ENCODE measurements around the gene FCN2.

The FCN2 gene

DNA sequence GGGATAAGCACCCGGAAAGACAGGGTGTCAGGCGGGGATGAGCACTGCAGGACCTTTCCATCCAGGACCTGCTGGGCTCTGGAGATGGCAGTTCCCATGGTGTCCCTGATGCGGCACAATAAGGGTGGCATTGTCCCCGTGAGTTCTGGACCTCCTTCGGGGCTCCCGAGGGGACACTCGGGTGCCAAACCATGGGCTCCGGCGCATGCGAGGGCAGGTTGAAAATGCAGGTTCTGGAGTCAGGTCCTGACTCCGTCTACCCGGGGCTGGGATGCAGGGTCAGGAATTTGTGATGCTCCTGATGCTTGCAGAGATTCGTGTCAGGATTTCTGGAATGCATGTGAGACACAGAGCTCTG, 682 bp downstream of the FCN2 start:
- TF ChIP-seq, protein P1, sequence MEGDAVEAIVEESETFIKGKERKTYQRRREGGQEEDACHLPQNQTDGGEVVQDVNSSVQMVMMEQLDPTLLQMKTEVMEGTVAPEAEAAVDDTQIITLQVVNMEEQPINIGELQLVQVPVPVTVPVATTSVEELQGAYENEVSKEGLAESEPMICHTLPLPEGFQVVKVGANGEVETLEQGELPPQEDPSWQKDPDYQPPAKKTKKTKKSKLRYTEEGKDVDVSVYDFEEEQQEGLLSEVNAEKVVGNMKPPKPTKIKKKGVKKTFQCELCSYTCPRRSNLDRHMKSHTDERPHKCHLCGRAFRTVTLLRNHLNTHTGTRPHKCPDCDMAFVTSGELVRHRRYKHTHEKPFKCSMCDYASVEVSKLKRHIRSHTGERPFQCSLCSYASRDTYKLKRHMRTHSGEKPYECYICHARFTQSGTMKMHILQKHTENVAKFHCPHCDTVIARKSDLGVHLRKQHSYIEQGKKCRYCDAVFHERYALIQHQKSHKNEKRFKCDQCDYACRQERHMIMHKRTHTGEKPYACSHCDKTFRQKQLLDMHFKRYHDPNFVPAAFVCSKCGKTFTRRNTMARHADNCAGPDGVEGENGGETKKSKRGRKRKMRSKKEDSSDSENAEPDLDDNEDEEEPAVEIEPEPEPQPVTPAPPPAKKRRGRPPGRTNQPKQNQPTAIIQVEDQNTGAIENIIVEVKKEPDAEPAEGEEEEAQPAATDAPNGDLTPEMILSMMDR (IDR thresholded peaks at IDR 0.05; ENCODE audit: low read depth, low read length): no peak
- no peak for DNase-seq (ENCODE audit: extremely low read depth, low read depth)

DNA sequence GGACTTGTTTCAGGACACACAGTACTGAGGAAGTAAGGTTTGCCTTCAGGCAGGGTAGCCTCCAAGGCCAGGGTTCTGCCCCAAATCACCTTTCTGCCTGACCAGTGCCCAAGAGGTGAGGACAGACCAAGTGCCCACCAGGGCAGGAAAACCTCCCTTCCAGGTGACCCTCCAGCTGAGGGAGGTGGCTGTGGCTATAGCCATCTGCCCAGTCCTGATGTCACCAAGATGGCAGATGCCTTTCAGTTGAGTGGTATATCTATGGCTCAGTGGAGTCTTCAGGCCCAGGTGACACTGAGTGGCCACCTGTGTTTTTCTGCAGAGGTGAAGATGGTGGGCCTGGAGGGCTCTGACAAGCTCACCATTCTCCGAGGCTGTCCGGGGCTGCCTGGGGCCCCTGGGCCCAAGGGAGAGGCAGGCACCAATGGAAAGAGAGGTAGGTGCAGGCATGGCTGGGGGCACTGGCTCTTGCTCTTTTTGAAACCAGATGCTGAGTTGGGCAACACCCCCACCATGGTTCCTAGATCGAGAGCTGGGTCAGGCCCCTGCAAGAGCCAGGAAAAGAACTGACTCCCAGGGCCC, 1.7 kb downstream of the FCN2 start:
- TF ChIP-seq, protein P1 (IDR thresholded peaks at IDR 0.05; ENCODE audit: low read depth, low read length): no peak

DNA sequence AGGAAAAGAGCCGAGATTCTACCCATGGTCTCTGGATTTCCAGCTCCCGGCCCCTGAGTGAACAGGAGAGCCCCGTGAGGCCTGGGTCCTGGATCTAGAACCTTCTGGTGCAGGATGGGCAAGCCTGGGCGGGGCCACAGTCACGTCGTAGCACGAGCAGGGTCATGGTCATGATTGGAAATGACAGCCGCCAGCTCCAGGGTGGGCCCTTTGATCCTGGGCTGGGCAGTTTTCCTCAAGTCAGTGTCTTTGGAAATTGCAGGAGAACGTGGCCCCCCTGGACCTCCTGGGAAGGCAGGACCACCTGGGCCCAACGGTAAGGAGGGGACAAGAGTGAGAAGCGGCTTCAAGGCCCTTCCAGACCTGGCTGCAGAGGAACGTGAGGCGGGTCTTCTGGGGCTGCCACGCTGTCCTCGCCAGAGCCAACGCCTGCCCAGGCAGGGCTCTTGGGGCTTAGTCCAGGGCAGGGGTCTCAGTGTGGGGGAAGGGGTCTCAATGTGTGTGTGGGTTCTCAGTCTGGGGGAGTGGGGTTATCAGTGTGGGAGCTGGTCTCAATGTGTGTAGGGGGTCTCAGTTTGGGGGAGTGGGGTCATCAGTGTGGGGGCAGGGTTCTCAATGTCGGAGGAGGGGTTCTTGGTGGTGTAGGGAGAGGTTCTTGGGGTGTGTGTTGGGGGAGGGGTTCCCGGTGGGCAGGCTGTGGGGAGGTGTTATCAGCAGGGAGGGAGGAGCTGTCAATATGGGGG, 2.6 kb downstream of the FCN2 start:
- TF ChIP-seq, protein P1 (IDR thresholded peaks at IDR 0.05; ENCODE audit: low read depth, low read length): no peak
- DNase-seq (ENCODE audit: extremely low read depth, low read depth): no peak

More for the DNA sequence above, 1.7 kb downstream of the FCN2 start:
- DNase-seq (ENCODE audit: extremely low read depth, low read depth): no peak

DNA sequence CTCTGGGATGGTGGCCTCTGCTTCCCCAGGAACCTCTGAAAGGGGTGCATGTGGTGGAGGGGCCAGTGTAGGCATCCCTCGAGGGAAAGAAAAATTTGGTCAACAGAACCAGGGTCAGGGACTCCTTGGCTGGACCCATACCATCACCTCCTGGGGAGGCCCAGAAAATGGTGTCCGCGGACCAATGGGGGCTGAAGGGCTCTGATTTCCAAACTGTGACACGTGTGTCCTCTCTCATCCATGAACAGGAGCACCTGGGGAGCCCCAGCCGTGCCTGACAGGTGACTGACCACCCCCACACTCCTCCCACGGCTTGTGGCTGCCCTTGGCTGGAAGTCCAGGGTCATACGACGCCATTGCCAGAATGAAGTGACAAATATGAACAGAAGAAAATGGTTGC, 3.9 kb downstream of the FCN2 start:
- no peak for DNase-seq (ENCODE audit: extremely low read depth, low read depth)
- TF ChIP-seq, protein P1 (IDR thresholded peaks at IDR 0.05; ENCODE audit: low read depth, low read length): no peak

DNA sequence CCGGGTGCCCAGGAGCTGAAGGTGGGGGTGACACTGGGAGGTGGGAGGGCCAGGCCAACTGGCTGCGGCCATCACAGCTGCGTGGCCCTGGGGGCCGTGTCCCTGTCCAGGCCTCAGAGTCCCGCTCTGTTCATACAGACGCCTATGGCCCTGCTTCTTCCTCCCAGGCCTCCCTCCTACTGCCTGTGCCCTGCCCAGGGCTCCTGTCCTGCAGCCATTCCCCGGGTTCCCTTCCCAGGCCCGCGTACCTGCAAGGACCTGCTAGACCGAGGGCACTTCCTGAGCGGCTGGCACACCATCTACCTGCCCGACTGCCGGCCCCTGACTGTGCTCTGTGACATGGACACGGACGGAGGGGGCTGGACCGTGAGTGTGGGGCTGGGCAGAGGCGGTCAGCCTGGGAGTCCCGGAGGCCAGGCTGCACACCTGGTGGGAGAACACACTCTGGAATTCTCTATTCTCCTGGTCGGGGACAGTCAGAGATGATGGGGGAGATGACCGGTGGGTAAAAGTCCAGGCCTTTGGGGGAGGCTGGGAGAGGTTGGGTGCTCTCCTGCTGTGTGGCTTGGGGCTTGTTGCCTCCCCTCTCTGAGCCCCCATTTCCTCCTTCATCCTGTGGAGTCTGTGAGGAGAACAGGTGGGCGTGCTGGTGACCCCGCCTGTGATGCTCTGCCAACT, 4.5 kb downstream of the FCN2 start:
- TF ChIP-seq, protein P1 (IDR thresholded peaks at IDR 0.05; ENCODE audit: low read depth, low read length): no peak

DNA sequence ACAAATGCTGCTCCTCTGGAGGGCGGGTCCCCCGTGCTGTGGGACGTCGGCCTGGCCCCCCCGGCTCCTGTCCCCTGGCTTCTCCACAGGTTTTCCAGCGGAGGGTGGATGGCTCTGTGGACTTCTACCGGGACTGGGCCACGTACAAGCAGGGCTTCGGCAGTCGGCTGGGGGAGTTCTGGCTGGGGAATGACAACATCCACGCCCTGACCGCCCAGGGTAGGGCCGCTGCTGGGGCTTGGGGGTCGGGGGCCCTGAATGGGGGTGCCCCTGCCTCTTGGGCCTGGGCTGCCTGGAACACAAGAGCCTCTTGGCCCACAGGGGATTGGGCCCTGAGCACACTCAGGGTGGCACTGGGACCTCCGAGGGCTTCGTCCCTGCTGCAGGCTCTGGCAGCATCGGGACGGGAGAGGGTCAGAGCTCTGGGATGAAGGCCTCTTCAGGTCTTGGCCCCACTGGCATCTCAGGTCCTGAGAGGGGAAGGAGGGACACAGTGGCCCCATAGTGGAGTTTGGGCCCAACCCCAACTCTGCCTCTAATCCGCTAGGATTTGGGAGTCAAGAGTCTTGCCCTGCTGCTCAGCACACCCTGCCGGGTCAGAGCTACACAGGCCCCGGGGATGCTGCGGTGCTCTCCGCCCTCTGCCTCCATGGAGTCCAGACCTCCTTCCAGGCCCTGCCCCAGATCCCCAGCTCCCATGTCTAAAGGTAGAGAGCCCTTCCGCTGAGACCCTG, 5.2 kb downstream of the FCN2 start:
- DNase-seq (ENCODE audit: extremely low read depth, low read depth): no peak
- TF ChIP-seq, protein P1 (IDR thresholded peaks at IDR 0.05; ENCODE audit: low read depth, low read length): no peak

More for the DNA sequence above, 4.5 kb downstream of the FCN2 start:
- no peak for DNase-seq (ENCODE audit: extremely low read depth, low read depth)
